HG02884 (cell line): Measurements from ENCODE around the gene PAIP2.

Experiments used
- ATAC-seq: cut with Tn5 transposase; IDR thresholded peaks from one replicate; pipeline ENCODE4 v1.9.1; 2021; ENCODE audit warnings: mild to moderate bottlenecking, moderate library complexity; ENCODE audit not compliant: unreplicated experiment

Gene PAIP2

GRCh38 chr5:139390639-139391569 lies 49.2 kb downstream of the PAIP2 start:
- ATAC-seq: no peak

DNA sequence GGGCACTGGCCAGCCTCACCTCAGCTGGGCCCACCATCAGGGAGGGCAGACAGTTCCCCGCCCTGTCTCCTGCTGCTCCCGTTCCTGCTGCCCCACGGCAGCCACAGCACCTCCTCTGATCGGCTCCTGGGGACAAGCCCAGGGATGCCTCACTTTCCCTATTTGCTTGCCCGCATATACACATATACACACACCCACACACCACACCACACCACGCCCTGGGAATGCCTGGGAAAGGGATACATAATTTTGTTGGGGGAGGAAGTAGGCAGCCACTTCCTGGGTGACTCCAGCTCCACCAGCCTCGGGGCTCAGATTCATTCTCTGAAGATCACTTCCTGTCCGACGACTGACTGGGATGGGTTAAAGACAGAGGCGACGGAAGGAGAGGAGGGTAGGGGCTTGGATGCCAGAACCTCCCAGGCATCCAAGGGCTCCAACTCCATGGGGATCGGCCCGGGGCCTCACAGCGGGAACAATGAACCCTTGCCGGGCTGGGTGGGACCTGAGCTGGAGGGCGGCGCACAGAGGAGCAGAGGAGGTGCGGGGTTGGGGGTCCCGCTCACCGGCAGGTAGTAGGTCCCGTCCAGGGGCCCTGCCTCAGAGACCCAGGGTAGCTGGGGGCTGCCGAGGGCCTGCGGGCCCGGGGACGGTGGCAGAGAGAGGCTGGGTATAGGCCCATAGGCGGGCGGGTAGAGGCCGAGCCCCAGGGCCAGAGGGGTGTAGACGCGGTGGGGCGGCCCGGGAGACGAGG lies 50.1 kb downstream of the PAIP2 start:
- no peak for ATAC-seq

DNA sequence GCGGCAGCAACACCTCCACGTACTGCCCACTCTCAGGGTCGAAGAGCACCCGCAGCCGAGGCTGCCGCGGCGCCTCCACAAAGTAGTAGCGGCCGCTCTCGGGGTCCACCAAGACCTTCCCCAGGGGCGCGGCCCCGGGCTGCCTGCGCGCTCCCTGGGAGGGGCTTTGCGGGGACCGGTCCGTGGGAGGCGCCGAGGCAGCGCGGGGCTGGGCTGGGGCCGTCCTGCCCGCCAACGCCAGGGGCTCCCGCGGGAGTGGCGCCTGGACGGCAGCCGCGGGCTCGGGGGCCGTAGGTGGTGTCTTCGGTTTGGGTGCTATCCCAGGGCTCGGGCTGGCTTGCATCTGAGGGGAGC lies 50.6 kb downstream of the PAIP2 start:
- no peak for ATAC-seq

GRCh38 chr5:139392678-139393496 lies 51.2 kb downstream of the PAIP2 start:
- peak; percentile 44 for ATAC-seq

DNA sequence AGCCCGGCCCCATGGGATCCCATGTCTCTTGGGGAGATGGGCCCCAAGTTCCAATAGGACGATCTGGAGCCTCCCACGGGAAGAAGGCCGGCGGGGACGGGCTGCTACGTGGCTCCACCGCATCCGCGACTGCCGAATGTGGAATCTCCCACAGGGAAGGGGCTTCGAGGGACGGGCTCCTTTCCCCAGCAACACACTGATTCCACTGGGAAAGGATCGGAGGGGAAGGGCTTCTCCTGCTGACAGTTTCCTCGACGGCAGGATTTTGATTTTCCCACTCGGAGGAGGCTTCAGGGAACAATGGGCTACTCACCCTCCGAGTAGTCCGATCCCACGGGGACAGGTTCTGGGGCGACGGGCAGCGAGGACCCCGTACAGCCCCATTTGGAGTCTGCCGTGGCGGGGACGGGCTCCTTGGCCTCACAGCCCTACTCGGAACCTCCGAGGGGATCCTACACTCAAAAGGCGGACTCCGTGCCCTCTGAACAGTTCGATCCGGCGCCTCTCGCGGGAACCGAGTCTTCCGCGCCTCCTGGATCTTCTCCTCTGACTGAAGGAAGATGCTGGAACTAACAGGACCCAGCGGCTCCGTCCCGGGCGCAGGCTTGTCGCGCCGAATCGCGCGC lies 52.0 kb downstream of the PAIP2 start:
- no peak for ATAC-seq

DNA sequence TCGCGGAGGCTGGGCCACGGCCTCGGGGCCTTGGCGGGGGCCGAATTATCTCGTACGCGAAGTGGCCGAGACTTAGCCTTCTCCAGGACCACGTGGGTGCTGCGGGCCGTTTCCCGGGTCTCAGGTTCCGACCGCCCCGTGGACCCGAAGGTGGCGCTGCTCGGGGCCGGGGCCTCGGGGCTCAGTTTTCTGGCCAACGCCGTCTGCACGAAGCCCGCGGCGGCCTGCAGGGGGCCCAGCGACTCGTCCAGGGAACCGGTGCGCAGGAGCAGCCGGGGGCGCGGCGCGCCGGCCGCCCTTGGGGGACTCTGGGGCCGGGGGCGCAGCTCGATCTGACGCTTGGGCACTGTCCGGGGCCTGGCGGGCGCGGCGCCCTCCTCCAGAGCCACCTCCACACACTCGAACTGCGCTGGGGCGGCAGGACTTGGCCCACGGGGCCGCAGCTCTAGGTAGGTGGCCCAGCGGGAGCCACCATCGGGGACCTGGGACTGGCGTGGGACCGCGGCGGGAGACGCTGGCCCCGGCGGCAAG lies 52.5 kb downstream of the PAIP2 start:
- ATAC-seq: no peak

DNA sequence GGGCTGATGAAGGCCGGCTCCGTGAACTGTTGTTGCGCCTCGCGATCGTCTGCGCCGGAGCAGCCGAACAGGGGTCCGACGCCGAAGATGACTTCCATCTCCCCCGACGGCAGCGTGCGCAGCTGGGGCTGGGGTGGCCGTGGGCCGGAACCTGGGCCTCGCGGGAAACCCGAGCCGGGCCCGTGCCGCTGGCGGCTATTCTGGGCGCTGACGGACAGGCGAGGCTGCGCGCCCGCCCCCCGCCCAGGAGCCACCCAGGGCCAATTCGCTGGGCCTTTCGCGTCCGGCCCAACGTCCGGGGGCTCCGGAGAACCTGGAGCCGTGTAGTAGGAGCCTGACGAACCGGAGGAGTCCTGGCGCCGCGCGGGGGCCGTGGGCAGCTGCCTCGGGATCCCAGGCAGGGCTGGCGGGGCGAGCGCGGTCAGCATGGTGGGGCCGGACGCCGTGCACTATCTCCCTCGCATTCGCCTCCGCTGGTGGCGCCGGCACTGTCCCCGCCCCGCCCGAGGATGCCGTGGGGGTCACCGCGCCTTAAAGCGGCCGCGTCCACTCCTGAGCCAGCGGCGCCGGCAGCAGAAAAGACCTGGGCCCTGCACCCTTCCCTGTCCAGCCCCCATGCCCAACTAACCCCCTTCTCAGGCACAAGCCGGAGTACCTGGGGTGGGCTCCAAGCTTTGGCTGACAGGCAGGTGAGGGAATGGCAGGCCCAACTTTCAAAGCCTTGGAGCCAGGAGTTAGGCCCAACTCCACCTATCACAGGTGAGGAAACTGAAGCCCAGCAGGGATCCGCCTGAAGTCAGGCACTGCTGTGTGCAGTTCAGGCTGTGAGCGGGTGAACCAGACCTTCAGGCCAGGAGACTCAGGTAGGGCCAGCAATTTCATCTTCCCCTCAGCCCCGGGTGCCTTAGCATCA lies 53.3 kb downstream of the PAIP2 start, which contains the start of gene PROB1:
Gene PROB1, minus strand, starts transcription at position 451 of the 913 bp plus-strand sequence. Its CDS starts 23 bp downstream, at position 428.
- no peak for ATAC-seq

- no peak for ATAC-seq
Observed at GRCh38 chr5:139395844-139396640, 54.4 kb downstream of the PAIP2 start.

GRCh38 chr5:139396691-139397090 lies 55.0 kb downstream of the PAIP2 start:
- no peak for ATAC-seq

- ATAC-seq: no peak
Observed at GRCh38 chr5:139397921-139398320, 56.3 kb downstream of the PAIP2 start.

DNA sequence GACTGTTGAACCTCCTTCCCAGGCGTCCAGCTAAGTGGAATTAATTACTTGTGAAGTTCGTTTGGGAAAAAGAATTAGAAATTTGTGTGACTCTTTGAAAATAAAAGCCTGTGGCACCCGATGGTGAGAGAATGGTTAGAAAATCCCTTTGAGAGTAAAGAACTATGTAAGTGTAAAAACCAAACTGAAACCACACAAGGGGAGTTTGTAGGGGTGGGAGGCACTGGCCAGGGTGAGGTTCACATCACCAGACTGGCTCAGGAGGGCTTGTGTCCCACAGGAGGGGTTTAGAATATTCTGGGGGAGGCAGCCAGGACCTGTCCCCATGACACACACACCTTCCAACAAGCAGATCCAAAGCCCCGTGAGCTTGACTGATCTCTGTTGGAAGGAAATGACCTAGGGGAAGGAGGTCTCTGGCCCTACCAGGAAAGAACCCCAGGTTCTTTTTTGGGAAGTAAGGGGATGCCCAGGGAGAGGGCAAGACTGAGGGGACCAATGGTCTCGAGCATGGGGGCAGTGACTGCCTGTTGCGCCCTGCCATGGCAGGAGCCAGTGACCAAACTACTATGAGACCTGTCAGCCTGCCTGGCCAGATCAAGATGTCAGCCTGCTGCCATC lies 58.0 kb downstream of the PAIP2 start:
- ATAC-seq: peak; percentile 27

DNA sequence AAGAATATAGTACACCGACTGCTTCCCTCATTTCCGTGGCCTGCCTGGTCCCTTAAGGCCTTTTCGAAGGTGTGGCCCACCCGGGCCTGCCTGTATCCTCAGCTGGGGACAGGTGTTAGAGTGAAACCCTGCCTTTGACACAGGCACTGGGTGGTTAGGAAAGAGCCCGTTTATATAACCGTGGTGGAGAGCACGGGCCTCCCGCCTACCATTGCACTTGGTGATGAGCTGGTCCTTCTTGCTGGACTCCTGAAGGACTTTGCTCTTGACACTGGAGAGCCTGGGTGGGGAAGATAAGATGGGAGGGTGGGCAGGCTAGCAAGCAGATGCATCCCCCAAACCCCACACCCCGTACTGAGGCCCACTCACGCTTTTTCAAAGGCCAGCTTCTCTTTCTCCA lies 59.9 kb downstream of the PAIP2 start:
- ATAC-seq: no peak

GRCh38 chr5:139402561-139403158 lies 61.0 kb downstream of the PAIP2 start:
- no peak for ATAC-seq

DNA sequence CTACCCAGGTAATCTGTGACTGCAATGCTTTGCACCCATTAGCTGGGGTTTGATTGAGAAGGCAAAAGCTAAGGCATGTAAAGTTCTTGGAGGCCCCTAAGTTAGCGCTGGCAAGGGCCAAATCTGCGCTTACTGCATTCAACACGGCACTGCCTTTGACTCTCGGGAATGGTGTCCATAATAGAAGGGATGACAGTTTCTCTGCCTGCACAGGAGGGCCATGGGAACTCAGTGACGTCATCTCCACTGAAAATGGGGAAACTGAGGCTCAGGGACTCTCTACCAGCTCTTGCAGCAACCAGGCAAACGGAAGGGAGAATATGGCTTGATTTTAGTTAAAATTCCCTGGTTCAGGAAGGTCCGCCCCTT lies 61.7 kb downstream of the PAIP2 start:
- ATAC-seq: peak; percentile 3

GRCh38 chr5:139403787-139404483 lies 62.3 kb downstream of the PAIP2 start, which contains the start of gene SPATA24:
Gene SPATA24 (minus strand): TSS chr5:139404089. CDS start chr5:139404060, 29 bp downstream.
- ATAC-seq: peak; percentile 78

GRCh38 chr5:139404484-139404840 lies 62.8 kb downstream of the PAIP2 start:
- ATAC-seq: no peak

DNA sequence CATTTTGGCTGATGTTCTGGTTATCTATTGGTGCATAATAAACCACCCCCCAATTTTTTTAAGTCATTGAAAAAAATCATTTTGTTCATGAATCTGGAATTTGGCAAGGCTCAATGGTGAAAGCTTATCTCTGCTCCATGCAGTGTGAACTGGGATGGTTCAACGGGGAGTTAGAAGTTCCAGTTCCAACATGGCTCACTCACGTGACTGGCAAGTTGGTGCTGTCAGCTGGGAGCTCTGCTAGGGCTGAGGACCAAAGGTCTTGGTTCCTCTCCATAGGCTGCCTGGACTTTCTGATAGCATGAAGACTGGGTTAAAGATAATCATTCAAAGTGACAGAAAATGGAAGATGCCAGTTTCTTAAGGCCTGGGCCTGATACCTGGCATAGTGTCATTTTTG lies 65.3 kb downstream of the PAIP2 start:
- ATAC-seq: no peak
